Cardiac muscle cell (in vitro differentiated cells and primary cell): Measurements from ENCODE around the gene ERF. TPM values are rescaled to one million over a fixed set of nuclear protein-coding genes. Genes with fewer than 3 reads are reported as not detected.
A peak's percentile ranks its signal among the peaks of the same experiment; 100 is the strongest.

Experiments
- DNase-seq, 2 donors: peaks; one replicate each; pipeline versions ENCODE4 v3.0.0 to v3.0.0-alpha.2; 2010 to 2017; ENCODE audit warnings: low read depth in 1 of 2, low spot score in 1 of 2
- H3K27ac ChIP-seq: fragments of 200-600 bp; sonication (generic); 2 replicates; pipeline ENCODE4 v1.5.1; 2016
- H3K27me3 ChIP-seq: fragments of 200-600 bp; sonication (generic); 2 replicates; pipeline ENCODE4 v1.6.0; 2016; ENCODE audit warnings: control low read depth
- H3K36me3 ChIP-seq: fragments of 200-600 bp; sonication (generic); 2 replicates; pipeline ENCODE4 v1.5.1; 2016; ENCODE audit warnings: control low read depth
- H3K4me1 ChIP-seq: fragments of 200-600 bp; sonication (generic); 2 replicates; pipeline ENCODE4 v1.8.1; 2017; ENCODE audit warnings: low read depth, mild to moderate bottlenecking, mixed run types
- H3K4me3 ChIP-seq: fragments of 200-600 bp; sonication (generic); 2 replicates; pipeline ENCODE4 v1.5.1; 2016; ENCODE audit warnings: mild to moderate bottlenecking
- H3K9me3 ChIP-seq: fragments of 200-600 bp; sonication (generic); 2 replicates; pipeline ENCODE4 v1.5.1; 2017; ENCODE audit warnings: low read depth, mild to moderate bottlenecking, control low read depth
- CTCF ChIP-seq: IDR thresholded peaks from 2 replicates; pipeline ENCODE4 v1.5.1; 2012; ENCODE audit warnings: low read depth, mild to moderate bottlenecking, low read length
- polyA plus RNA-seq: library from polyadenylated mRNA; unstranded; fragments of >200 nt; fragmentation: Nextera tagmentation; extraction: Ambion mirVana; gene quantifications from 2 replicates; pipeline ENCODE4 v1.2.1, GENCODE V29; 2016
- total RNA-seq: library from RNA; depleted of rRNA; stranded (reverse); fragments of >200 nt; gene quantifications from 2 replicates; pipeline ENCODE4 v1.2.3, GENCODE V29; 2016

The ERF gene
- total and polyA plus RNA-seq, 2 experiments from 2014 or later, result 25.1 to 108 TPM

- H3K27me3 ChIP-seq, result no peaks in the 10 kb centered on the region
- DNase-seq, result peak; percentile 65 to 79
- no peaks in the 10 kb centered on the region for H3K4me1 ChIP-seq
- H3K27ac ChIP-seq, result peak overlapping the region; percentile 60
- peaks cover 11% of the 10 kb centered on the region for H3K36me3 ChIP-seq
- no peaks in the 10 kb centered on the region for H3K9me3 ChIP-seq
- TF ChIP-seq CTCF, result peak; percentile 98
- no peak overlapping the region for H3K4me3 ChIP-seq
Measured at GRCh38 chr19:42295831-42296525, 41.0 kb upstream of the ERF start.

GRCh38 chr19:42295342-42295741 is 40.4 kb upstream of the ERF start:
- Histone ChIP-seq H3K36me3 (peaks cover 16% of the 10 kb centered on the region), H3K4me1 (no peaks in the 10 kb centered on the region), H3K27ac (peak overlapping the region; percentile 60), H3K27me3 (no peaks in the 10 kb centered on the region), H3K9me3 (no peaks in the 10 kb centered on the region), H3K4me3 (no peak overlapping the region)
- no peak for DNase-seq
- TF ChIP-seq CTCF, result no peak

GRCh38 chr19:42294471-42295137 is 39.7 kb upstream of the ERF start:
- no peaks in the 10 kb centered on the region for H3K9me3 ChIP-seq
- H3K27me3 ChIP-seq, result no peaks in the 10 kb centered on the region
- DNase-seq, result no peak
- peaks cover 23% of the 10 kb centered on the region for H3K36me3 ChIP-seq
- no peak for TF ChIP-seq CTCF
- H3K27ac ChIP-seq, result peak overlapping the region; percentile 60
- H3K4me3 ChIP-seq, result no peak overlapping the region
- H3K4me1 ChIP-seq, result no peaks in the 10 kb centered on the region

- Histone ChIP-seq H3K4me1 (no peaks in the 10 kb centered on the region), H3K27ac (peak overlapping the region; percentile 60), H3K27me3 (no peaks in the 10 kb centered on the region), H3K9me3 (no peaks in the 10 kb centered on the region), H3K36me3 (peaks cover 28% of the 10 kb centered on the region), H3K4me3 (no peak overlapping the region)
- no peak for TF ChIP-seq CTCF
- no peak for DNase-seq
Measured at GRCh38 chr19:42293948-42294347, 39.0 kb upstream of the ERF start.

- Histone ChIP-seq H3K4me3 (no peak overlapping the region), H3K4me1 (no peaks in the 10 kb centered on the region), H3K36me3 (peaks cover 30% of the 10 kb centered on the region), H3K27me3 (no peaks in the 10 kb centered on the region), H3K27ac (peak overlapping the region; percentile 17), H3K9me3 (no peaks in the 10 kb centered on the region)
- DNase-seq, result no peak
- peak; percentile 8 for TF ChIP-seq CTCF
Measured at GRCh38 chr19:42293540-42293939, 38.6 kb upstream of the ERF start.
